ENCODE data around the gene NPSR1. TPM values are rescaled to one million over a fixed set of nuclear protein-coding genes. Genes with fewer than 3 reads are reported as not detected.
"Not testable (repeated sequence)": the region's sequence is repeated elsewhere in the genome, so short reads cannot be mapped to it uniquely, and the experiment has no call there.

Gene NPSR1
- total RNA-seq, 4 donors from 2014 or later: 0.95 to 9.7 TPM; not detected in 2

DNA sequence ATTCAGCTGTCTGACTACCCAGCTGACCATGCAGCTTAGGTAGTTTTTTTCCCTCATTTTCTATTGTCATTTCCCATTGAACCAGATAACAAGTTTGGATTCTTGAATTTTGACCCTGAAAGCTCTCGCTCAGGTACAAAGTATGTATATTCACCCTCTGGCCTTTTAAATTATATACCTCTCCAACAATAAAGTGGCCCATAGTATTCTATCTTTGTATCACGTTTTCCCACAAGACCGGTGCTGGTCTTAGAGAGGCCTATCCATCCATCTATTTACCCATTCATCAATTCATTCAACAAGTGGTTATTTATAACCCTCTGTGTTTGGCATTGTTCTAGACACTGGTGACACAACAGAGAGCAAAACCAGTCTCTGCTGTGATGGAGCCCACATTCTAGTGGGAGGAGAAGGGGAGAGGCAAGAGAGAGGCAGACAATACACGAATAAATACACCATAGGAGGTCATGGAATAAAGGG, 35.2 kb upstream of the NPSR1 start:
- WGBS, 2 donors (ENCODE audit: low coverage in 1 of 2): 74 to 75% methylated on average over 4 of the region's 4 CpGs
- in situ Hi-C loops (cut with MboI; ENCODE audit: low pct_ligation_motif_present in 1 of 4, low pct_unique_long_range_greater_than_20kb in 1 of 4, low sequenced_read_pairs in 3 of 4): no loop called here
- no peaks in the 10 kb centered on the region for H3K9me3 ChIP-seq
- H3K4me3 ChIP-seq: no peak overlapping the region
- DNase-seq: no peak
- H3K27ac ChIP-seq: no peak overlapping the region
- H3K36me3 ChIP-seq: no peaks in the 10 kb centered on the region
- no peak for TF ChIP-seq POLR2AphosphoS5 (IDR thresholded peaks at IDR 0.05)
- TF ChIP-seq POLR2A (IDR thresholded peaks at IDR 0.05): no peak
- no peak for TF ChIP-seq EP300 (IDR thresholded peaks at IDR 0.05; ENCODE audit: low read depth)
- TF ChIP-seq, protein P1, sequence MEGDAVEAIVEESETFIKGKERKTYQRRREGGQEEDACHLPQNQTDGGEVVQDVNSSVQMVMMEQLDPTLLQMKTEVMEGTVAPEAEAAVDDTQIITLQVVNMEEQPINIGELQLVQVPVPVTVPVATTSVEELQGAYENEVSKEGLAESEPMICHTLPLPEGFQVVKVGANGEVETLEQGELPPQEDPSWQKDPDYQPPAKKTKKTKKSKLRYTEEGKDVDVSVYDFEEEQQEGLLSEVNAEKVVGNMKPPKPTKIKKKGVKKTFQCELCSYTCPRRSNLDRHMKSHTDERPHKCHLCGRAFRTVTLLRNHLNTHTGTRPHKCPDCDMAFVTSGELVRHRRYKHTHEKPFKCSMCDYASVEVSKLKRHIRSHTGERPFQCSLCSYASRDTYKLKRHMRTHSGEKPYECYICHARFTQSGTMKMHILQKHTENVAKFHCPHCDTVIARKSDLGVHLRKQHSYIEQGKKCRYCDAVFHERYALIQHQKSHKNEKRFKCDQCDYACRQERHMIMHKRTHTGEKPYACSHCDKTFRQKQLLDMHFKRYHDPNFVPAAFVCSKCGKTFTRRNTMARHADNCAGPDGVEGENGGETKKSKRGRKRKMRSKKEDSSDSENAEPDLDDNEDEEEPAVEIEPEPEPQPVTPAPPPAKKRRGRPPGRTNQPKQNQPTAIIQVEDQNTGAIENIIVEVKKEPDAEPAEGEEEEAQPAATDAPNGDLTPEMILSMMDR (IDR thresholded peaks at IDR 0.05): no peak
- no peaks in the 10 kb centered on the region for H3K27me3 ChIP-seq
- no peaks in the 10 kb centered on the region for H3K4me1 ChIP-seq
- intact Hi-C loops (cut with DNase I; ENCODE audit: low total_unique reads): no loop called here

- H3K9me3 ChIP-seq; intact Hi-C loops (cut with DNase I; ENCODE audit: low total_unique reads); H3K4me3 ChIP-seq; H3K36me3 ChIP-seq; H3K4me1 ChIP-seq; H3K27me3 ChIP-seq; DNase-seq; H3K27ac ChIP-seq; in situ Hi-C loops (cut with MboI; ENCODE audit: low pct_ligation_motif_present in 1 of 4, low pct_unique_long_range_greater_than_20kb in 1 of 4, low sequenced_read_pairs in 3 of 4): not testable (repeated sequence)
- WGBS, 2 donors (ENCODE audit: low coverage in 1 of 2): 67 to 79% methylated on average over 3 to 4 of the region's 4 CpGs
Measured at GRCh38 chr7:34628618-34629017, 29.4 kb upstream of the NPSR1 start.

DNA sequence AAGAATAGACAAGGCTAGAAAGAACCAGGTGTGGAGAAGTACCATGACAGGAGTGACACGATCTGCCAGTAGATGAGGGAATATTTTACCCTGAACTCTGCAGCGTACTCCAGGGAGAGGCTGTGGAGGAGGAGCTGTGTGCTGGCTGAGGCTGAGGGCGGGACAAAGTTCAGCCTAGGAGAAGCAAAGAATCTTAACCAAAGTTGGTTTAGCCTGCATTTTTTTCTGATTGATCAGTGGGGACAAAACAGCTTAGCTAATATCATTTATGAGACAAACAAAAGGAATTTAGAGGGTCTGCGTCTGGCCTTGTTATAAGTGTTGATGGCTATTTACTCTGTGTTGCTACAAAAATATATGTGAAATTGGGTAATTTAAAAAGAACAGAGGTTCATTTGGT, 5.2 kb upstream of the NPSR1 start:
- intact Hi-C loops (cut with DNase I; ENCODE audit: low total_unique reads) (no loop called here), in situ Hi-C loops (cut with MboI; ENCODE audit: low pct_ligation_motif_present in 1 of 4, low pct_unique_long_range_greater_than_20kb in 1 of 4, low sequenced_read_pairs in 3 of 4) (no loop called here)
- peak; percentile 20 for DNase-seq
- H3K36me3 ChIP-seq: no peaks in the 10 kb centered on the region
- peaks cover 0 to 10% (median 1%) of the 10 kb centered on the region in 4 donors for H3K4me1 ChIP-seq
- no peak for TF ChIP-seq POLR2A (IDR thresholded peaks at IDR 0.05)
- no peak for TF ChIP-seq EP300 (IDR thresholded peaks at IDR 0.05; ENCODE audit: low read depth)
- TF ChIP-seq, protein P1 (IDR thresholded peaks at IDR 0.05): no peak
- TF ChIP-seq POLR2AphosphoS5 (IDR thresholded peaks at IDR 0.05): no peak
- no peak overlapping the region for H3K4me3 ChIP-seq
- no peaks in the 10 kb centered on the region for H3K27me3 ChIP-seq
- H3K9me3 ChIP-seq: no peaks in the 10 kb centered on the region
- WGBS, 2 donors (ENCODE audit: low coverage in 1 of 2): 44 to 55% methylated on average over 3 to 4 of the region's 4 CpGs
- H3K27ac ChIP-seq: peak overlapping the region in 1 of 4 donors; percentile 28

GRCh38 chr7:34653787-34654186, 4.2 kb upstream of the NPSR1 start:
- WGBS, 2 donors (ENCODE audit: low coverage in 1 of 2): 83% methylated on average over 1 of the region's 1 CpG
- DNase-seq: no peak
- intact Hi-C loops (cut with DNase I; ENCODE audit: low total_unique reads) (no loop called here), in situ Hi-C loops (cut with MboI; ENCODE audit: low pct_ligation_motif_present in 1 of 4, low pct_unique_long_range_greater_than_20kb in 1 of 4, low sequenced_read_pairs in 3 of 4) (no loop called here)
- Histone ChIP-seq H3K4me3 (no peak overlapping the region), H3K36me3 (no peaks in the 10 kb centered on the region), H3K4me1 (peaks cover 0 to 10% (median 3%) of the 10 kb centered on the region in 4 donors), H3K27me3 (no peaks in the 10 kb centered on the region), H3K9me3 (no peaks in the 10 kb centered on the region), H3K27ac (peak overlapping the region in 1 of 4 donors; percentile 38)
- no peak for TF ChIP-seq EP300 (IDR thresholded peaks at IDR 0.05; ENCODE audit: low read depth)
- TF ChIP-seq, protein P1 (IDR thresholded peaks at IDR 0.05): no peak
- no peak for TF ChIP-seq POLR2AphosphoS5 (IDR thresholded peaks at IDR 0.05)
- TF ChIP-seq POLR2A (IDR thresholded peaks at IDR 0.05): no peak

GRCh38 chr7:34655384-34655783, 2.6 kb upstream of the NPSR1 start:
- Histone ChIP-seq H3K4me1 (peaks cover 0 to 10% (median 3%) of the 10 kb centered on the region in 4 donors), H3K27ac (peak overlapping the region in 3 of 4 donors; percentile 30 to 54 (median 45)), H3K27me3 (no peaks in the 10 kb centered on the region), H3K4me3 (no peak overlapping the region), H3K9me3 (no peaks in the 10 kb centered on the region), H3K36me3 (no peaks in the 10 kb centered on the region)
- TF ChIP-seq POLR2AphosphoS5 (IDR thresholded peaks at IDR 0.05) (no peak), EP300 (IDR thresholded peaks at IDR 0.05; ENCODE audit: low read depth) (no peak), POLR2A (IDR thresholded peaks at IDR 0.05) (no peak)
- TF ChIP-seq, protein P1 (IDR thresholded peaks at IDR 0.05): no peak
- no peak for DNase-seq
- in situ Hi-C loops (cut with MboI; ENCODE audit: low pct_ligation_motif_present in 1 of 4, low pct_unique_long_range_greater_than_20kb in 1 of 4, low sequenced_read_pairs in 3 of 4) (no loop called here), intact Hi-C loops (cut with DNase I; ENCODE audit: low total_unique reads) (no loop called here)
- 78 to 88% methylated on average over 1 of the region's 1 CpG for WGBS, 2 donors (ENCODE audit: low coverage in 1 of 2)
